HEK293T (cell line): Measurements from ENCODE around the gene TRIM29.

ENCODE experiments used
- ARNT ChIP-seq: fragments of 450-650 bp; IDR thresholded peaks from 2 replicates; pipeline ENCODE4 v1.6.1; 2017; ENCODE audit warnings: mild to moderate bottlenecking
- CTBP1 ChIP-seq: fragments of 450-650 bp; IDR thresholded peaks from 2 replicates; pipeline ENCODE4 v1.6.1; 2016; ENCODE audit warnings: borderline replicate concordance
- ELF4 ChIP-seq: fragments of 450-650 bp; IDR thresholded peaks from 2 replicates; pipeline ENCODE4 v1.6.1; 2017; ENCODE audit warnings: antibody characterized with exemption
- FOXA1 ChIP-seq: fragments of 450-650 bp; IDR thresholded peaks from 2 replicates; pipeline ENCODE4 v1.6.1; 2016; ENCODE audit warnings: mild to moderate bottlenecking
- FOXK2 ChIP-seq: fragments of 450-650 bp; IDR thresholded peaks from 2 replicates; pipeline ENCODE4 v1.6.1; 2016; ENCODE audit warnings: mild to moderate bottlenecking
- FOXM1 ChIP-seq: fragments of 450-650 bp; IDR thresholded peaks from 2 replicates; pipeline ENCODE4 v1.6.1; 2017; ENCODE audit warnings: mild to moderate bottlenecking, borderline replicate concordance
- HDGF ChIP-seq: fragments of 450-650 bp; IDR thresholded peaks from 2 replicates; pipeline ENCODE4 v1.6.1; 2017; ENCODE audit warnings: antibody characterized with exemption, borderline replicate concordance
- LEF1 ChIP-seq: fragments of 450-650 bp; IDR thresholded peaks from 2 replicates; pipeline ENCODE4 v1.6.1; 2017; ENCODE audit warnings: mild to moderate bottlenecking, borderline replicate concordance
- NFRKB ChIP-seq: fragments of 450-650 bp; IDR thresholded peaks from 2 replicates; pipeline ENCODE4 v1.6.1; 2016; ENCODE audit warnings: mild to moderate bottlenecking, moderate library complexity
- SP1 ChIP-seq: fragments of 450-650 bp; IDR thresholded peaks from 2 replicates; pipeline ENCODE4 v1.6.1; 2017
- SUZ12 ChIP-seq: fragments of 450-650 bp; IDR thresholded peaks from 2 replicates; pipeline ENCODE4 v1.6.1; 2016; ENCODE audit warnings: mild to moderate bottlenecking
- TARDBP ChIP-seq: fragments of 450-650 bp; IDR thresholded peaks from 2 replicates; pipeline ENCODE4 v1.6.1; 2016
- ZNF384 ChIP-seq: fragments of 450-650 bp; IDR thresholded peaks from 2 replicates; pipeline ENCODE4 v1.6.1; 2016

GRCh38 chr11:120112174-120112796 lies 25.6 kb downstream of the TRIM29 start:
- TF ChIP-seq CTBP1 (no peak), HDGF (no peak), FOXA1 (no peak), ELF4 (no peak), SP1 (no peak), SUZ12 (no peak), ARNT (no peak), FOXK2 (no peak), LEF1 (no peak), NFRKB (no peak), FOXM1 (no peak), TARDBP (no peak), ZNF384 (no peak)
